ENCODE data around the gene SFMBT1.
A peak's percentile ranks its signal among the peaks of the same experiment; 100 is the strongest.

SFMBT1 gene

DNA sequence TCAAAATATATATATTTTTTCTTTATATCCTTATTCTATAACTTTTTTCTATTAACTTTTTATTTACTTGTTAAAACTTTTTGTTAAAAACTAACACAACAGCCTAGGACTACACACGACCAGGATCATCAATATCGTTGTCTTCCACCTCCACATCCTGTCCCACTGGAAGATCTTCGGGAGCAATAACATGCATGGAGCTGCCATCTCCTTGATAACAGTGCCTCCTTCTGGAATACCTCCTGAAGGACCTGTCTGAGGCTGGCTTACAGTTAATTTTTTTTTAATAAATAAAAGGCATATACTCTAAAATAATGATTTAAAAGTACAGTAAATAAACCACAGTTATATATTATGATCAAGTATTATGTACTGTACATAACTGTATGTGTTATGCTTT, 58.9 kb downstream of the SFMBT1 start:
- peak; percentile 30 for DNase-seq

DNA sequence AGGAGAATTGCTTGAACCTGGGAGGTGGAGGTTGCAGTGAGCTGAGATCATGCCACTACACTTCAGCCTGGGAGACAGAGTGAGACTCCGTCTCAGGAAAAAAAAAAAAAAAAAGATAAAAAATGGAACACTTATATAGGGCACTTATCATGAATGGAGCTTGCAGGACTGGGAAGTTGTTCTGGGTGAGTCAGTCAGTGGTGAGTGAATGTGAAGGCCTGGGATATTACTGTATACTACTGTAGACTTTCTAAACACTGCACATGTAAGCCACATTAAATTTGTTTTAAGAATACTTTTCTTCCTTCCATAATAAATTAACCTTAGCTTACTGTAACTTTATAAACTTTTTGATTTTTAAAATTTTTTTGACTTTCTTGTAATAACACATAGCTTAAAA, 59.8 kb downstream of the SFMBT1 start:
- no peak for DNase-seq

DNA sequence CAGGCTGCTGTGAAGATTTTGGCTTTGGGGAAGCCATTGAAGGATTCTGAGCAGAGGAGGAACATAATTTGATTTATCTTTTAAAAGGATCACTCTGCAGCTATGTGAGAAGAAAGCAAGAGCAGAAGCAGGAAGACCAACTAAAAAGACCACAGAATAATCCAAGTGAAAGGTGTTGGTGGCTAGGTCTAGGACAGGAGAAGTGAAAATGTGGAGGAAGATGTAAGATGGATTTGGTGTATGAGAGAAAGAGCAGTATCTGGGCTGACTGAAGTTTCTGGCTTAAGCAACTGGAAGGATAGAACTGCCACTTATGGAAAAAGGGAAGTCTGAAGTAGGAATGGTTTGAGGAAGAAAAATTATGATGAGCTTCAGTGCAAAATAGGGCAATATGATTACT, 62.0 kb downstream of the SFMBT1 start:
- no peak for DNase-seq

DNA sequence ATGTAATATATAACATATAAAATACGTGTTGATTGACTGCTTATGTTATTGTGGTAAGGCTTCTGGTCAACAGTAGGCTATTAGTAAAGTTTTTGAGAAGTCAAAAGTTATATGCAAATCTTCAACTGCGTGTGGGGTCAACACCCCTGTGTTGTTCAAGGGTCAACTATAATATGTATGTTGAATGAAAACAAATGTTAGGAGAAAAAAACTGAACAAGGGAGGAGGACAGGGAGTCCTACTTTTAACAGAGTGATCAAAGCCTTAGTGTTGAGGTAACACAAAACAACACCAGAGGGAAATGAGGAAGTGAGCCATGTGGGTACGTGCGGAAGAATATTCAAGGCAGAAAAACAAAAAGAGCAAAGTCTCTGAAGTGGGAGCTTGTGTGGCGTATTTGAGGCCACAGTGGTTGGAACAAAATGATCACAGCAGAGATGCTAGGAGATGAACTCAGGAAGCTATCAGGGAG, 62.5 kb downstream of the SFMBT1 start:
- peak; percentile 71 for DNase-seq

DNA sequence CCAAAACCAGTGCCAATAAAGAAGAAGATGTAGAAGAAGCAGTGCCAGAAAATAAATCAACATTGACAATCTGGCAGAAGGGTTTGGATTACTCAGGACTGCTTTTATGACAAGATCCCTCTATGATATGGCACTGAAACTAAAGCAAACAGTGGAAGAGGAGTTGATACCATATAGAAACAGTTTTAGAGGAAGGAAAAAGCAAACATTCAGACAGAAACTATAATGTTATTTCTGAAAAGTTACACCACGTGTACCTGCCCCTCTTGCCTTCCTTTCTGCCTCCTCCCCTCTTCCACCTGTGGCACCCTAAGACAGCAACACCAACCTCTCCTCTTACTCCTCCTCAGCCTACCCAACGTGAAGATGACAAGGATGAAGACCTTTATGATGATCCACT, 63.0 kb downstream of the SFMBT1 start:
- DNase-seq: no peak

DNA sequence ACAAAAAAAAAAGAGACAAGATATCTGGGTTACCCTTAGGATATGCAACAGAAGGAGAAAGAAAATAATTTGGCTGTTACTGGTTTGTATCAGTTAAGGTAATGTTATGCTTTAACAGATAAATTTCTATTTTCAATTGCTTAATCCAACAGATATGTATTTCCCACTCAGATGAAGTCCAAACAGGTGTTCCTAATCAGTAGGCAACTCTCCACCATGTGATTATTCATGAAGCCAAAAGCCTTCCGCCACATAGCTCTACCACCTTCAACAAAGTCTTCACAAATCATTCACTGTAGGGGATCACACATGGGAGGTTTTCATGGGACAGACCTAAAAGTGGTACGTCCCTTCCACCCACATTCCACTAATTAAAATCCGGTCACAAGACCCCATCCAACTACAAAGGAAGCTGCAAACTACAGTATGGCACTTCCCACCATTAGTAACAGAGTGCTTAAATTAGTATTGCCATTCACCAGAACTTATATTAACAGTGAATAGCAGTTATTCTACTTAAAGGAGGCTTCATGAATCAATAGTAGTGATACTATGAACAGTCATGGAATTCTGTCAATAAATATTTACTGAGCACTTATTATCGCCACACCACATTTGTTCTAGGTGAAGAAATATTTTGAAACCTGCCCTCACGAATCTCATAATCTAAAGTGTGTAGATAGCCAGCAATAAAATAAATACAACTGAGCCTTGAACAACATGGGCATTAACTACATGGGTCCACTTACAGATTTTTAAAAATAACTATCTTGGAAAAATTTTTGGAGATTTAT, 66.5 kb downstream of the SFMBT1 start:
- no peak for DNase-seq

DNA sequence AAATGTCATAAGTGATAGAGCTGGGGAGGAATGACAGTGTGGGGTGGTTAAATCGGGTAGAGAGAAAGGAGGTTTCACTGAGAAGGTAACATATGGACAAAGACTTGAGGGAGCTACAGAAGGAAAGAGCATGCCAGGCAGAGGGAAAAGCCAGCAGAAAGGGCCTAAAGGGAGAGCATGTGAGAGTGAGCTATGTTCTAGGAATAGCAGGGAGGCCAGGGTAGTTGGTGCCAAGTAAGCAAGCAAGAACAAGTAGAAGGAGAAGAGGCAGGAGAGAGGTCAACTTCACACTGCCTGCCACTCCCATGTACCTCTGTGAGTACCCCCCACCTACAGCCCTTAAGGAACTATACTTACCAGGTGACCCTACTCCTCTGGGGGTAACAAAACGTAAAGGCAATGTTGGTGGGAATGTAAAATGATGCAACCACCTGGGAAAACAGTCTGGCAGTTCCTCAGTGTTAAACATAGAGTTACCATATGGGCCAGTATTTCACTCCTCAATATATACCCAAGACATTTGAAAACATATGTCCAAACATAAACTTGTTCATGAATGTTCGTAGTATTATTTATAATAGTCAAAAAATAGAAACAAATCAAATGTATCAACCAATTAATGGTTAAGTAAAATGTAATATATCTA, 67.6 kb downstream of the SFMBT1 start:
- no peak for DNase-seq

DNA sequence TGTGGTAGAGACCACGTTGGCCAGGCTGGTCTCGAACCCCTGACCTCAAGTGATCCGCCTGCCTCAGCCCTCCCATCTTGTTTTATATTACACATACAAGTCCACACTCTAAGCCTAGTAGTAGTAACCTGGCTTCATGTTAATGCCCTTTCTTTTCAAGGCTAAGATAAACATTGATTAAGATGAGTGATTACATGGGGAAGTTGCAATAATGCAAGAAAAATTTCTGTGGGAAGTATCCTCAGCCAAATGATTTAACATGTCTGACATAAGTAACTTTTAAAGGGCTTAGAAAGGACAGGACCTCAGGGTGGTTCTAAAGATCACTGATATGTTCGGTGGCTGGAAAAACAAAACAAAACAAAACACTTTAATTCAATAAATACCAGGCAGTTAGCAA, 72.1 kb downstream of the SFMBT1 start:
- no peak for DNase-seq

DNA sequence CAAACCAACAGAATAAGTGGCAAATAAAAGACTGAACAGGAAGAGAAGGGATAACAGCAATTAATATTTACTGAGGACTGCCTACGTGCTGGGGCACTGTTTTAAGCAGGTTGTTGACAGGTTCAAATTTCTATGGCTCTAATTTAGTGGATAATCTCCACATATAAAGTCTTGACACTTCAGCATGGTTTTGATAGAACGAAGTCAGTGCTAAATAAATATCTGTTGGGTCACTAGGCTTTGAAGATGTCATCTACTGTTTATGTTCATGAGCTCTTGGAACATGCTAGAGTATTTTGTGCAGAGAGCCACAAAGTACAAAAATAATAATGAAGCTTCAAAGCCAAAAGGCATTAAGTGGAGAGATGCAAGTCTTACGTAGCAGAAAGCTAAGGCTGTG, 74.0 kb downstream of the SFMBT1 start:
- no peak for DNase-seq

DNA sequence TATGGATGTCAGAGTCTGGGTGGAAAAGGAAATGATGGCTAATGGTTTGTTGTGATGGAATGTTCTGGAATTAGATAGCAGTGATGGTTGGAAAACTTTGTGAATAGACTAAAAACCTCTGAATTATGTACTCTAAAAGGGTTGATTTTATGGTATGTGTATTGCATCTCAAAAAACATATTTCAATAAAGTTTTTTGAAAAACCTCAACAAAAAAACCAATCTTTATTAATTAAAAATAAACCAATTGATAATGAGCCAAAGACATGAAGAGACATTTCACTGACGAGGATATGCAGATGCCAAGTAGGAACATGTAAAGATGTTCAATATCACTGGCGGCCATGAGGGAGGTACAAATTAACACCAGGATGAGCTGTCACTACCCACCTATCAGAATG, 78.5 kb downstream of the SFMBT1 start:
- no peak for DNase-seq

DNA sequence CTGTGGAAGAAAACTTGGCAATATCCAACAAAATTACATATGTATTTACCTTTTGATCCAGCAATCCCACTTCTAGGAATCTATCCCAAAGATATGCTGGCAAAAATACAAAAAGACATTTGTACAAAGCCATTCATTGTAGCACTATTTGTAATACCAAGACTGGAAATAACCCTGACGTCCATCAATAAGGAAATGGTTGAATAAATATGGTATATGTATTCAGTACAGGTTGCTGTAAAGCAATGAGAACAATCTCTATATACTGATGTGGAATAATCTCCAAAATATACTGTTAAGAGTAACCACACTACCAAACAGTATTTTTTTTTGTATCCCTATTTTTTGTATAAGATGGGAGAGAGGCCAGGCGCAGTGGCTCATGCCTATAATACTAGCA, 83.7 kb downstream of the SFMBT1 start:
- no peak for DNase-seq

DNA sequence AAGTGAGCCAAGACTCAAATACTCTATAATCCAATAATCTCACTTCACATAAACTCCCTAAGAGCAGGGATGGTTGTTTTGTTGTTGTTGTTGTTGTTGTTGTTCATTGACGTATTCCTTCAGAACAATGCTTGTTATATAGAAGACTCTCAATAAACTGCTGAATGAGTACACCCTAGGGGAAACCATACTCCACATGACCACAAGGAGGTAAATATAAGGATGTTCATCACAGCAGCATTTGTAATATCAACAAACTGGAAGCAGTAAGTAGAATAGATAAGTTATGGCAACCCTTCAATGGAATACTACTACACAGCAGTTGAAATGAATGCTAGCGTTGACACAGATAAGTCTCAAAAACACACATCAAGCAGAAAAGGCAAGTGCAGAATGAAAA, 86.1 kb downstream of the SFMBT1 start:
- no peak for DNase-seq

DNA sequence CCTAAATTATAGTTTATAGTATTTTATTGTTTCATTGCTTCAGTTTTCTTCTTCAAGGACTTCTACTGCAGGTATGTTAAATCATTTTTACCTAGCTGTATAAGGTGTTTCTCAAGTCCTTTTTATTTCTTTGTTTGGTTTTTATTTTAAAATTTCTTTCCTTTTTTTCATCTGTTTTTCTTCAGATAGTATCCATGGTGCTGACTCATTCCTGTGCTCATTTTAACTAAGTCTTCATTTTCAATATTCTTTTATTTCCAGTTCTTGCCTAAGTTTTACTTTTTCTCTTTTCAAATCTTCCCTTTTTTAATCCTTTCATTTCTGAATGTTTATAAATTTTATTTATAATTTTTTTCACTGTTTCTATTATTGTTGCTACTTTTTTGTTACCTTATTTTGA, 106.3 kb downstream of the SFMBT1 start:
- no peak for DNase-seq

DNA sequence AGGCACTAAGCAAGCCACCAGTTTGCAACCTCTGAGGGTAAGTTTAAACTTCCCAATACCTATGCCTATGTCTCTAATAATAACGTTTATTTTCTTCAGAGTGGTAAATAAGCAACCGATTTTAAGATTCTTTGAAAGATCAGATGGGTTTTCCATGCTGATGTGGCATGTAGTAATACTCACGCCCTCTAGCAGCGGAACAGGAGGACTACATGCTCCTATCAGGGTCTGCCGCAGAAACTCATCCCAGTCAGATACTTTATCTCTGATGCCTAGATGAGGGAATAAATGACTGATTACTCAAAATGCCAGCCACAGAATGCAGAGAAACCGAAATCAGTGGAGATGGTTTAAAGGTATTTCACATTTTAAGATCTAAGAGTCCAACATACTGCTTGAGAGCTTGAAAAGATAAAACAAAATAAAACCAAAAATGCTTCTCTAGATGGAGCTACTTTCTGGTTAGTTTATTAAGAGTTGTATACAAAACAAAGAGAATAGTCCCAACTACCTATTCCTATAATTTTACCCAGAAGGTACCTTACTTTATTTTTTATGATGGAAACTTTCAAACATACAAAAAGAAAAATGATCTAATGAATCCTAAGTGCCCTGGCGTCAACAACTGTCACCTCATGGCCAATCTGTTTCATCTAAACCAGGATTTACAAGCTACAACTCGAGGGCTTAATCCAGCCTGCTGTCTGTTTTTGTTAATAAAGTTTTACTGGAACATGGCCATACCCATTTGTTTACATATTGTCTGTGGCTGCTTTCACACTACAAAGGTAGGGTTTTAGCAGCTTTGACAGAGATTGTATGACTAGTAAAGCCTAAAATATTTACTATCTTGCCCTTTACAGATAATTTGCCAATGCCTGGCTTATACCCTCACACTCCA, 111.0 kb downstream of the SFMBT1 start:
- DNase-seq: peak; percentile 78

DNA sequence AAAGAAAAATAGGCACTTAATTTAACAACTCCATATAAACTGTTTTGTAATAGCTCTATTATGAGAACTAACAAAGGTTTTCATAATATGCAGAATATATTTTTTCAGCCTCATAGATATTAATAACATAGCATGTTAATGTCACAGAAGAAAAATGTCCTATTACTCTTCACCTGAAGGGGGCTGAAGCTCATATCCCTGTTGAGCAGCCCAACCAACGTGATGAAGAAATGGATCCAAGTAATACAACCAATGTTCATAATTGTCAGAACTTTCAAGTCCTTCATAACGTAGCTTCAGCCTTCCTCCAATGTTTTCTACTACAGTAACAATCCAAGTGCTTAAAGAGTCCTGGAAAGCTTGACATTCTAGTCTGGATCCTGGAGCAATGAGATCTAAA, 114.0 kb downstream of the SFMBT1 start:
- DNase-seq: peak; percentile 22

DNA sequence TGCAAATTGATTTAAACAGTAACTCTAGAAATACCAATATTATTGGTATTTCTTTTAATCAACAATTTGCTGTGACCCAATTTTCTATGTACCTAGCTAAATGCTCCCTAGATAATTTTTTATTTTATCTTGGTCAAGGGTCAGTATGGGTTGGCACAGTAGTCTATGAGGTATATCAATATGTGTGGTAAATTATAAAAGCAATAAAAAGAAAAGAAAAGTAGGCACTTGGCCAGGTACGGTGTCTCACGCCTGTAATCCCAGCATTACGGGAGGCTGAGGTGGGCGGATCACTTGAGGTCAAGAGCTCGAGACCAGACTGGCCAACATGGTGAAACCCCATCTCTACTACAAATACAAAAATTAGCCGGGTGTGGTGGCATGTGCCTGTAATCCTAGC, 114.5 kb downstream of the SFMBT1 start:
- no peak for DNase-seq

DNA sequence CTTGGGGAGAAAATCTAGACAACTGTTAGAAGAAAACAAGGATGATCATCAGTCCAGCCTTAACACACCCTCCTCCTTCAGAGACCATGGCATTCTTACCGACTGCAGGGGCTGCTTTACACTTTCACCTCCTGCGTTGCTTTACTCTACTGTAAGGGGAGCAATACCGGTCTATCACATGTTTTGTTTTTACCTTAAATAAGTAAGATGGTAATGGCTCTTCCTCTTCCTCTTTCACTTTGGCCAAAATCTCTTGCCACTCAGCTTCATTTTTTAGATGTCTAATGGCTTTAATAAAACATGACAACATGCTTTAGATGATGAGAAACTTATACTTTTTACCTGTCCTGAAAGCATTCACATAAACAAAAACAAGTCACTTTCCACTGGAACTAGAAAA, 115.1 kb downstream of the SFMBT1 start:
- no peak for DNase-seq

DNA sequence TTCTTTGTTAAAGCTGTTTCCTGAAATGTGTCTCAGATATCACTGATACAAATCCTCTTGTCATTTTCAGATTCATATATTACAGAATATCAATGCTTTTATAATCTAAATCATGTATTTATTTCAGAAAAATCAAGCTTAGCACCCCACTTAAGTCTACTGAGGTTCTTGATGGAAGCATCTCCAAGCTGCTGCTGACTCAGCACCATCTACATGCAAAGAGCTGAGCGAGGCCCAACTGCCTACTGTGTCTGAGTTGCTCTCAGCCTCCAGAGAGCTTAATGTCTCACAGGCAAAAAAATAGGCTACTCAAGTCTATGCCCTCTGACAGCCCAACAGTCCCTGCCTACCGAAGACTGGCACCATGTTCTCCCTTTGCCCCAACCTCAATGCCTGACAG, 119.3 kb downstream of the SFMBT1 start:
- DNase-seq: no peak

DNA sequence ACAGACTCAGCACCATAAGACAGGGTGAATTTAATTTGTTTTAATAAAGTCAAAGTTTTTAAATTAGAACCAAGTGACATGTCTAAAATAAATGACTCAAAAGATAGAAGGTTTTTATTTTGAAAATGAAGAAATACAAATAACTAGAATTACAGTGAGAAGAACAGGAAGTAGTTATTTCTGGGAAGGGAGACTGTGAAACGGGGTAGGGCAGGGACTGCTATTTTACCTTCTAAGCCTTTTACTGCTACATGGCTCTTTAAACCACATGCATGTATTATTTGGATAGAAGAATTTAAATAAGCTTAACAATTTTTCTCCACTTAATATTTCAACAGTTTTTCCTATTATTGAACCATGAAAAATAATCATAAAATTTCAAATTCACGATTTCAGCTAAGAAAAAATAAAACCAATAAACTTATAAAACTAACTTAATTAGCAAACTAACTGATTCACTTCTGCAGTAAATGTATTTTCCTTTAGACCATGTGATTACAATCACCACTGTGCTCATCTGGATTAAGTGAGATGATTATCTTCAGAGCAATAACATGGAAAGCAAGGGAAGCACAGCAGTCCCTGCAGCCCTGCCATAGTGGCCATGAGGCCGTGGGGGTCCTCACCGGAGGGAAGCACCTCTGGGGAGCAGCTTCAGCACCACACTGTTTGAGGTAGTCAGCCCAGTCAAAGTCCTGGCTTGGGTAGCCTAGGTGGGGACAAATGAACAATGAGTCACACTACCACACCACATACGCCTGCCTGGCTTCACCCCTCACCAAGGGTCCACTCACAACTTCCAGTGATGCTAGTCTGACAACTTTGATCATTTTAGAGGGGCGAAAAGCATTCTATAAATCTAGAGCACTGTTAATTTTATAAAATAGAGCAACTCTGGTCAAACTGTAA, 120.2 kb downstream of the SFMBT1 start:
- peak; percentile 21 for DNase-seq

DNA sequence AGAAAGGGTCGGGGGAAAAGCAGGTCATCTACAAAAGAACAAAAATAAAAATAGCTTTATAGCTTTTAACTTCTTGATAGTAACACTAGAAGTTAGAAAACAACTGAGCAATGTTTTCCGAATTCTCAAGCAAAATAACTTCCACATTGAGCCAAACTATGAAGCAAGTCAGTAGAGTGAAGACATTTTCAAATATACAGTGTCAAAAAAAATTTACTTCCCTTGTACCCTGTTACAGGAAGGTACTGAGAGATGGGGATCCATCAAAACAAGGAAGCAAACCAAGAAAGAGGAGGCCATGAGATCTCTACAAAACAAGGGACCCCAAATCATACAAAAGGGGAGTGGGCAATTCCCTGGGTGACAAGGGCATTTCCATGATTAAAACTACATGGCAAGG, 121.9 kb downstream of the SFMBT1 start:
- DNase-seq: no peak

DNA sequence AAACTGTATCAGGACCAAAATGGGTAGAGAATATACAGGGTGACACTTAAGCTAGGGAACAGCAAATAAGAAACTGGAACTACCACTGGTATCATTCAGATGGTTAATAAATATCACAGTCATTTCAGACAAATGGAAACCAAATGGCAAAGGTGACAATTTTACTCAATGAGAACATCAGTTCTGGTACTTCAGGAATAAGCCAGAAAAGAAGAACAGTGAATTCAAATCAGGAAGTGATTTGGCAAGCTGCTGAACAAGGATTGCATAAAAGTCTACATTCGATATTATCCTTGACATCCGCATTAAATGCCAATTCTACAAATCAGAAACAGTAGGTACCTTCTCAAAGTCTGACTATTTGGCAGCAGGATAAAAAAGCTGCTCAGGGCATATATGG, 125.0 kb downstream of the SFMBT1 start:
- no peak for DNase-seq

DNA sequence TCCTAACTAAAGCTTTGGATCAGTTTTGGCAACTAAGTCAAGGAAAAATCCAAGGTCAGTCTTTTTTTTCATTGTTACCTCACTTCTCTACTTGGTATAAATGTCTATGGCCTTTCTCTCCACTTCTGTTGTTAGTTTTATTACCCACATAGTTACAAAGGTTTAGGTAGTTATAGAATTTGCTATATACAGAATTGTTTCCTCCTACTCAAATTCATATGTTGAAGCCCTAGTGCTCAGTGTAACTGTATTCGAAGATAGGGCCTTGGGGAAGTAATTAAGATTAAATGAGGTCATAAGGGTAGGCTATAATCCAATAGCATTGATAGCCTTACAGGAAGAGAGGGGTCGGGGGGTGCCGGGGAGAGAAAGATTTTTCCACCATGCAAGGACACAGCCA, 128.8 kb downstream of the SFMBT1 start:
- no peak for DNase-seq

DNA sequence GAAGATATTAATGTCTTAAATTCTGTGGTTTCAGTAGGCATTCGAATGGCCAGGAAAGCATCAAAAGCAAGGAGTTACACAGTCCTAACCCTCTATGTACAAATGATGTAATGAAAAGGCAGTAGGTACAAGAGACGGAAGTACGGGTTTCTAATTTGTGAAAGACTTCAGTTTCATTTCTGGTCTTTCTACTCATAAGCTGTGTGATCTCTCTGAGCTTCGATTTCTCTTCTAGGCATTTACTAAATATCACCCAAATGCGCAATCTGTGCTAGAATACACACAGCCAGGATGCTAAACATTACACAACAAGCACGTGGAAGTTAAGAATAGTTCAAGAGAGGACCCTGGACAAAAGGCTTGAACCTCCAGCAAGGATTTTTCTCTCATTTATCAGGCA, 130.6 kb downstream of the SFMBT1 start:
- no peak for DNase-seq
